ENCODE results near the gene DRD1. TPM values are rescaled to one million over a fixed set of nuclear protein-coding genes. Genes with fewer than 3 reads are reported as not detected.

DRD1 gene
- total RNA-seq, 2 donors from 2014 or later, result not detected

GRCh38 chr5:175478008-175478383 is 34.0 kb upstream of the DRD1 start:
- ATAC-seq (replicated peaks in 1 of 2) (no peak), DNase-seq (no peak)
- Mint-ChIP-seq H3K36me3 (ENCODE audit: insufficient read depth in 2 of 2) (peaks cover 10 to 28% of the 10 kb centered on the region in 2 donors), H3K9me3 (no peaks in the 10 kb centered on the region), H3K27me3 (ENCODE audit: low read depth) (peaks cover 12% of the 10 kb centered on the region), H3K4me3 (peak overlapping the region; percentile 91 to 92), H3K27ac (peak overlapping the region; percentile 87), H3K4me1 (ENCODE audit: low read depth) (peaks cover 60% of the 10 kb centered on the region)

- Mint-ChIP-seq H3K4me1 (ENCODE audit: low read depth) (peaks cover 55% of the 10 kb centered on the region), H3K36me3 (ENCODE audit: insufficient read depth in 2 of 2) (peaks cover 7 to 24% of the 10 kb centered on the region in 2 donors), H3K27ac (no peak overlapping the region), H3K9me3 (no peaks in the 10 kb centered on the region), H3K27me3 (ENCODE audit: low read depth) (peaks cover 12% of the 10 kb centered on the region), H3K4me3 (peak overlapping the region; percentile 91 to 92)
- DNase-seq (no peak), ATAC-seq (replicated peaks in 1 of 2) (no peak)
These were observed 33.5 kb upstream of the DRD1 start for GRCh38 chr5:175477440-175477839.

GRCh38 chr5:175475248-175475647 is 31.3 kb upstream of the DRD1 start:
- ATAC-seq (replicated peaks in 1 of 2), result no peak
- H3K27me3 Mint-ChIP-seq (ENCODE audit: low read depth), result peaks cover 12% of the 10 kb centered on the region

GRCh38 chr5:175472378-175472777 is 28.4 kb upstream of the DRD1 start:
- no peak overlapping the region for H3K27ac Mint-ChIP-seq
- DNase-seq, result no peak
- H3K4me3 Mint-ChIP-seq, result no peak overlapping the region
- peaks cover 27% of the 10 kb centered on the region for H3K4me1 Mint-ChIP-seq (ENCODE audit: low read depth)
- ATAC-seq (replicated peaks in 1 of 2), result no peak
- H3K27me3 Mint-ChIP-seq (ENCODE audit: low read depth), result peaks cover 12% of the 10 kb centered on the region
- peaks cover 0 to 3% of the 10 kb centered on the region in 2 donors for H3K9me3 Mint-ChIP-seq
- peaks cover 0 to 3% of the 10 kb centered on the region in 2 donors for H3K36me3 Mint-ChIP-seq (ENCODE audit: insufficient read depth in 2 of 2)

More at GRCh38 chr5:175475248-175475647, 31.3 kb upstream of the DRD1 start:
- DNase-seq, result no peak
- peaks cover 5 to 11% of the 10 kb centered on the region in 2 donors for H3K36me3 Mint-ChIP-seq (ENCODE audit: insufficient read depth in 2 of 2)
- no peak overlapping the region for H3K4me3 Mint-ChIP-seq
- H3K4me1 Mint-ChIP-seq (ENCODE audit: low read depth), result peaks cover 45% of the 10 kb centered on the region
- H3K9me3 Mint-ChIP-seq, result no peaks in the 10 kb centered on the region
- no peak overlapping the region for H3K27ac Mint-ChIP-seq

- peak overlapping the region; percentile 4 to 38 for H3K4me3 Mint-ChIP-seq
- peaks cover 19% of the 10 kb centered on the region for H3K27me3 Mint-ChIP-seq (ENCODE audit: low read depth)
- H3K4me1 Mint-ChIP-seq (ENCODE audit: low read depth), result peaks cover 23% of the 10 kb centered on the region
- DNase-seq, result peak; percentile 54 to 67
- H3K27ac Mint-ChIP-seq, result no peak overlapping the region
- H3K36me3 Mint-ChIP-seq (ENCODE audit: insufficient read depth in 2 of 2), result peaks cover 0 to 3% of the 10 kb centered on the region in 2 donors
- H3K9me3 Mint-ChIP-seq, result peaks cover 0 to 3% of the 10 kb centered on the region in 2 donors
- ATAC-seq (replicated peaks in 1 of 2), result peak; percentile 92 to 93
These were observed 27.6 kb upstream of the DRD1 start for GRCh38 chr5:175471628-175472027.

GRCh38 chr5:175471196-175471595 is 27.2 kb upstream of the DRD1 start:
- Mint-ChIP-seq H3K27ac (no peak overlapping the region), H3K9me3 (peaks cover 0 to 3% of the 10 kb centered on the region in 2 donors)

GRCh38 chr5:175470781-175471180 is 26.8 kb upstream of the DRD1 start:
- DNase-seq (no peak), ATAC-seq (replicated peaks in 1 of 2) (no peak)
- Mint-ChIP-seq H3K4me1 (ENCODE audit: low read depth) (peaks cover 22% of the 10 kb centered on the region), H3K27ac (no peak overlapping the region), H3K4me3 (no peak overlapping the region), H3K36me3 (ENCODE audit: insufficient read depth in 2 of 2) (peaks cover 0 to 3% of the 10 kb centered on the region in 2 donors), H3K9me3 (peaks cover 0 to 3% of the 10 kb centered on the region in 2 donors), H3K27me3 (ENCODE audit: low read depth) (peaks cover 26% of the 10 kb centered on the region)

More at GRCh38 chr5:175471196-175471595, 27.2 kb upstream of the DRD1 start:
- DNase-seq (no peak), ATAC-seq (replicated peaks in 1 of 2) (peak in 1 of 2 donors; percentile 2)
- Mint-ChIP-seq H3K4me3 (no peak overlapping the region), H3K4me1 (ENCODE audit: low read depth) (peaks cover 22% of the 10 kb centered on the region), H3K36me3 (ENCODE audit: insufficient read depth in 2 of 2) (peaks cover 0 to 3% of the 10 kb centered on the region in 2 donors), H3K27me3 (ENCODE audit: low read depth) (peaks cover 23% of the 10 kb centered on the region)

GRCh38 chr5:175469916-175470315 is 25.9 kb upstream of the DRD1 start:
- DNase-seq (no peak), ATAC-seq (replicated peaks in 1 of 2) (no peak)
- no peak overlapping the region for H3K27ac Mint-ChIP-seq
- H3K4me3 Mint-ChIP-seq, result no peak overlapping the region
- peaks cover 26% of the 10 kb centered on the region for H3K27me3 Mint-ChIP-seq (ENCODE audit: low read depth)
- peaks cover 0 to 3% of the 10 kb centered on the region in 2 donors for H3K36me3 Mint-ChIP-seq (ENCODE audit: insufficient read depth in 2 of 2)
- peaks cover 28% of the 10 kb centered on the region for H3K4me1 Mint-ChIP-seq (ENCODE audit: low read depth)
- peaks cover 0 to 3% of the 10 kb centered on the region in 2 donors for H3K9me3 Mint-ChIP-seq

GRCh38 chr5:175468892-175469291 is 24.9 kb upstream of the DRD1 start:
- no peak overlapping the region for H3K4me3 Mint-ChIP-seq
- no peak overlapping the region for H3K27ac Mint-ChIP-seq
- no peak for DNase-seq
- H3K4me1 Mint-ChIP-seq (ENCODE audit: low read depth), result peaks cover 34% of the 10 kb centered on the region
- H3K36me3 Mint-ChIP-seq (ENCODE audit: insufficient read depth in 2 of 2), result peaks cover 0 to 3% of the 10 kb centered on the region in 2 donors
- peaks cover 0 to 3% of the 10 kb centered on the region in 2 donors for H3K9me3 Mint-ChIP-seq
- no peak for ATAC-seq (replicated peaks in 1 of 2)
- H3K27me3 Mint-ChIP-seq (ENCODE audit: low read depth), result peaks cover 16% of the 10 kb centered on the region

- DNase-seq (no peak), ATAC-seq (replicated peaks in 1 of 2) (no peak)
- Mint-ChIP-seq H3K36me3 (ENCODE audit: insufficient read depth in 2 of 2) (peaks cover 0 to 3% of the 10 kb centered on the region in 2 donors), H3K27me3 (ENCODE audit: low read depth) (peaks cover 13% of the 10 kb centered on the region), H3K4me1 (ENCODE audit: low read depth) (peaks cover 34% of the 10 kb centered on the region), H3K9me3 (peaks cover 0 to 3% of the 10 kb centered on the region in 2 donors), H3K4me3 (no peak overlapping the region), H3K27ac (no peak overlapping the region)
These were observed 24.2 kb upstream of the DRD1 start for GRCh38 chr5:175467983-175468690.

GRCh38 chr5:175466700-175467318 is 22.8 kb upstream of the DRD1 start:
- peaks cover 0 to 3% of the 10 kb centered on the region in 2 donors for H3K9me3 Mint-ChIP-seq
- DNase-seq, result no peak
- peaks cover 30% of the 10 kb centered on the region for H3K4me1 Mint-ChIP-seq (ENCODE audit: low read depth)
- no peak overlapping the region for H3K4me3 Mint-ChIP-seq
- H3K27me3 Mint-ChIP-seq (ENCODE audit: low read depth), result peaks cover 13% of the 10 kb centered on the region
- no peak overlapping the region for H3K27ac Mint-ChIP-seq
- H3K36me3 Mint-ChIP-seq (ENCODE audit: insufficient read depth in 2 of 2), result peaks cover 0 to 3% of the 10 kb centered on the region in 2 donors
- no peak for ATAC-seq (replicated peaks in 1 of 2)

GRCh38 chr5:175465282-175465681 is 21.3 kb upstream of the DRD1 start:
- H3K27me3 Mint-ChIP-seq (ENCODE audit: low read depth), result peaks cover 13% of the 10 kb centered on the region
- DNase-seq (no peak), ATAC-seq (replicated peaks in 1 of 2) (no peak)
- H3K4me3 Mint-ChIP-seq, result no peak overlapping the region
- H3K36me3 Mint-ChIP-seq (ENCODE audit: insufficient read depth in 2 of 2), result peaks cover 0 to 3% of the 10 kb centered on the region in 2 donors
- peaks cover 24% of the 10 kb centered on the region for H3K4me1 Mint-ChIP-seq (ENCODE audit: low read depth)
- H3K27ac Mint-ChIP-seq, result no peak overlapping the region
- peaks cover 0 to 3% of the 10 kb centered on the region in 2 donors for H3K9me3 Mint-ChIP-seq

GRCh38 chr5:175464942-175465233 is 20.9 kb upstream of the DRD1 start:
- H3K4me1 Mint-ChIP-seq (ENCODE audit: low read depth), result peaks cover 28% of the 10 kb centered on the region
- no peak overlapping the region for H3K27ac Mint-ChIP-seq
- peaks cover 0 to 3% of the 10 kb centered on the region in 2 donors for H3K9me3 Mint-ChIP-seq
- H3K4me3 Mint-ChIP-seq, result peak overlapping the region in 1 of 2 donors; percentile 11
- peaks cover 13% of the 10 kb centered on the region for H3K27me3 Mint-ChIP-seq (ENCODE audit: low read depth)
- H3K36me3 Mint-ChIP-seq (ENCODE audit: insufficient read depth in 2 of 2), result peaks cover 0 to 3% of the 10 kb centered on the region in 2 donors
- no peak for DNase-seq
- no peak for ATAC-seq (replicated peaks in 1 of 2)

Measured in activated T-cell treated with anti-CD3 and anti-CD28 coated beads, Interleukin-2, amount 50 U/mL, for 72 hours (primary cell).